GM12864 (cell line): ENCODE measurements around the gene C19orf25.
"Not testable (repeated sequence)": the region's sequence is repeated elsewhere in the genome, so short reads cannot be mapped to it uniquely, and the experiment has no call there.

Source experiments
- DNase-seq: peaks from one replicate; pipeline ENCODE4 v3.0.0-alpha.2; 2011; ENCODE audit warnings: low read depth
- H3K4me3 ChIP-seq: 2 replicates; pipeline ENCODE4 v1.5.1; 2011; ENCODE audit warnings: mild to moderate bottlenecking, low read depth, low read length, control low read depth
- TF ChIP-seq, protein P1 (sequence below): IDR thresholded peaks from 2 replicates; pipeline ENCODE4 v1.5.1; 2011; ENCODE audit warnings: low read depth, mild to moderate bottlenecking, moderate library complexity, low read length, control low read depth, inconsistent platforms; ENCODE audit errors: missing control alignments

Gene C19orf25

DNA sequence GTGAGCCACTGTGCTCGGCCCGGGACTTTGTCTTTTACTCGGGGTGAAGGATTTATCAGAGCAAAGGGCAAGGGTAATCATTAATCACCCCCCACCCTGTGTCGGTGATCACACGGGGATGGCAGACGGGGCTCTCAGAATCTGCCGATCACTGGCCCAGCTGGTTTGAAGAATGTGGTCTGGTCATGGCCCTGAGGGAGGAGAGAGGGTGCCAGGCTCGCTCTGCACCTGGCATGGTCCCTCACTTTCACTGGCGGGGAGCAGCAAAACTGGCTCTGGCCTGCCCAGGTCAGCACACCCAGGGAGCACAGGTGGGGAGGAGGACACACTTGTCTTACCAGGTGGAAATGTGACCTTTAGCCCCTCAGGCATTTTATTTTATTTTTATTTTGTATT lies 22.2 kb upstream of the C19orf25 start:
- H3K4me3 ChIP-seq = no peak overlapping the region
- DNase-seq = no peak
- TF ChIP-seq, protein P1, sequence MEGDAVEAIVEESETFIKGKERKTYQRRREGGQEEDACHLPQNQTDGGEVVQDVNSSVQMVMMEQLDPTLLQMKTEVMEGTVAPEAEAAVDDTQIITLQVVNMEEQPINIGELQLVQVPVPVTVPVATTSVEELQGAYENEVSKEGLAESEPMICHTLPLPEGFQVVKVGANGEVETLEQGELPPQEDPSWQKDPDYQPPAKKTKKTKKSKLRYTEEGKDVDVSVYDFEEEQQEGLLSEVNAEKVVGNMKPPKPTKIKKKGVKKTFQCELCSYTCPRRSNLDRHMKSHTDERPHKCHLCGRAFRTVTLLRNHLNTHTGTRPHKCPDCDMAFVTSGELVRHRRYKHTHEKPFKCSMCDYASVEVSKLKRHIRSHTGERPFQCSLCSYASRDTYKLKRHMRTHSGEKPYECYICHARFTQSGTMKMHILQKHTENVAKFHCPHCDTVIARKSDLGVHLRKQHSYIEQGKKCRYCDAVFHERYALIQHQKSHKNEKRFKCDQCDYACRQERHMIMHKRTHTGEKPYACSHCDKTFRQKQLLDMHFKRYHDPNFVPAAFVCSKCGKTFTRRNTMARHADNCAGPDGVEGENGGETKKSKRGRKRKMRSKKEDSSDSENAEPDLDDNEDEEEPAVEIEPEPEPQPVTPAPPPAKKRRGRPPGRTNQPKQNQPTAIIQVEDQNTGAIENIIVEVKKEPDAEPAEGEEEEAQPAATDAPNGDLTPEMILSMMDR = no peak

DNA sequence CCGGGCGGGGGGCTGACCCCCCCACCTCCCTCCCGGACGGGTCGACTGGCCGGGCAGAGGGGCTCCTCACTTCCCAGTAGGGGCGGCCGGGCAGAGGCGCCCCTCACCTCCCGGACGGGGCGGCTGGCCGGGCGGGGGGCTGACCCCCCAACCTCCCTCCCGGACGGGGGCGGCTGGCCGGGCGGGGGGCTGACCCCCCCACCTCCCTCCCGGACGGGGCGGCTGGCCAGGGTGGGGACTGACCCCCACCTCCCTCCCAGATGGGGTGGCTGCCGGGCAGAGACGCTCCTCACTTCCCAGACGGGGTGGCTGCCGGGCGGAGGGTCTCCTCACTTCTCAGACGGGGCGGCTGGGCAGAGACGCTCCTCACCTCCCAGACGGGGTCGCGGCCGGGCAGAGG lies 20.2 kb upstream of the C19orf25 start:
- not testable (repeated sequence) for DNase-seq

DNA sequence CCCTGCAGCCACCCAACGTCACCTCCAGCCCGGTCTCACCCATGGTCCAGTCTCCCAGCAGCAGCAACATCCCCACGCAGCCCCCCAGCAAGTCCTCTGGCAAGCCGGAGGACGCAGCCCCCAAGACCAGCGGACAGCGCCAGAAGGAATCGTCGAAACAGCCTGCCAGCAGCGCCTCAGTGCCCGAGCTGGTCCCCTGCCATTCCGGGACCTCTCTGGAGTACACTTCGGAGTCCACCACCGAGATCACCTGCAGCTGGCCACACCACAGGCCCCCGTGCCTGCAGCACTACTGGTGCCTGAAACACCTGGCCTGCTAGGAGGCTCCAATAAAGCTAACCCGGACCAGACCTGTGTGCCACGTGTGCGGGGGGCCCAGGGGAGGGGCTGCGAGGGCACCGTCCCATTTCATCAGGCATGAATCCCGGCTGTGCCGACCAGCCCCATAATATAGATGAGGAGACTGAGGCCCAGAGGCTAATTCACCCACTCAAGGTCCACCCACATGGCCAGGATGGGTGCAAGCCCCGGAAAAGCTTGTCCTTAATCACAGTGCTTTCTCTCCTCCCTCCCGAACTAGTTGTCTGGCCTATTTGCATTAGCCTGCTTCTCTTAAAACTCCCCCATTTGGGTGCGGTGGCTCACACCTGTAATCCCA lies 18.7 kb upstream of the C19orf25 start:
- DNase-seq = no peak
- no peak overlapping the region for H3K4me3 ChIP-seq
- TF ChIP-seq, protein P1 = no peak

More for the DNA sequence above, 20.2 kb upstream of the C19orf25 start:
- not testable (repeated sequence) for H3K4me3 ChIP-seq

DNA sequence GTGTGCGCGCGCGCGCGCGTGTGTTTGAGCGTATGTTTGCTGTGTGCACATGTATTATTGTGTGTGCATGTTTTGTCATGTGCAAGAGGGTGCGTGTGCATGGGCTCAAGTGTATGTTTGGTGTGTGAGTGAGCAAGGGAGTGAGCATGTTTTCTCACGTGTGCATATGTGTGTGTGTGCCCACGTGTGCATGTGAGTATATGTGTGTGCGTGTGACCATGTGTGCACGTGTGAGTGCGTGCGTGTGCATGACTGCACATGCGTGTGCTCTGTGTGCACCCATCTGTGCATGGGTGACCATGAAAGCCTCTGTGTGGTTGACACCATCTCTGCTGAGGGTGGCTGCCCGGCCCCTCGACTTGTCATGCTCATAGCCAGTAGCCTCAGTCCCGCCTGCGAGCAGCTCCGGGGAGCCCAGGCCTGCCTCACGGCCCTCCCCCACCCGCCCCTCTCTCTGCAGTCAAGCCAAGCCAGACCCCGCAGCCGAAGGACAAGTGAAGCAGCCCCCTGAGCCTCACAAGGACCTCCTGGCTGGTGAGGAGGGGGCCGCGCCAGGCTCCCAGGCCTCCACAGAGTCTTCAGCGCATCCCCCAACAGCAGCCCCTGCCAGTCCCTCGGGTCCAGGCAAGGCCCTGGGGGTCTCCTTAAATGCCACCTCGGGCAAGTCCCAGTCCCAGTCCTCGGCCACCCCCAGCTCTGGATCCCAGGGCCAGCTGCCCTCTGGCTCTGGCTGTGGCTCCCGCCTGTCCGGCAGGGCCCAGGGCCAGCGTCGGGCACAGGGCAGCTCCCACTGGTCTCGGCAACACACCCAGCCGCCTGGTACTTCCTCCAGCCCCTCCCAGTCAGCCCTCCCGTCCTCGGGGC lies 17.9 kb upstream of the C19orf25 start:
- no peak overlapping the region for H3K4me3 ChIP-seq
- no peak for DNase-seq
- TF ChIP-seq, protein P1 = no peak

DNA sequence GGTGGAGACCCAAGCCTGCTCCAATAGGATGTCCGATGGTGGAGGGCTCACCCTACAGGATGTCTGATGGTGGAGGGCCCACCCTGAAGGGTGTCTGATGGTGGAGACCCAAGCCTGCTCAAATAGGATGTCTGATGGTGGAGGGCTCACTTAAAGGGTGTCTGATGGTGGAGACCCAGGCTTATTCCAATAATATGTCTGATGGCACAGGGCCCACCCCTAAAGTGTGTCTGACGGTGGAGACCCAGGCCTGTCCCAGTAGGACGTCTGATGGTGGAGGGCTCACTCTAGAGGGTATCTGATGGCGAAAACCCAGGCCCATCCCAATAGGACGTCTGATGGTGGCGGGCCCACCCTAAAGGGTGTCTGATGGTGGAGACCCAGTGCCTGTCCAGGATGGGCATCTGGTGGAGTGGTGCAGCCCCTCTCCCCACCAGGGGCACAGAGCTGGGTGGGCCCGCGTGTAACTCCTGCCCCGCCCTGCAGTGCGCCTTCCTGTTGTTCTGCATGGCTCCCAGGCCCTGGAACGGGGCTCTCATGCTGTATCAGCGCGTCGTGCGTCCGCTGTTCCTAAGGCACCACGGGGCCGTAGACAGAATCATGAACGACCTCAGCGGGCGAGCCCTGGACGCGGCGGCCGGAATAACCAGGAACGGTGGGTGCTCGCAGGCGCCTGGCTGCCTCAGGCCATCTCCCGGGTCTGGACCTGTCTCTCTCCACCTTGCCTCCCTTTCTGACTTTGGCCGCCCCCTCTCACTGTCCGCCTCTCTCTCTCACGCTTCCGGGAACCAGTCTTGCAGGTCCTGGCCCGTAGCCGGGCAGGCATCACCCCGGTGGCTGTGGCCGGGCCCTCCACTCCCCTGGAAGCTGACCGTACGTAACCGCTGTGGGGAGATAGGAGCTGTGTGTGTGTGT lies 17.0 kb upstream of the C19orf25 start:
- H3K4me3 ChIP-seq = no peak overlapping the region
- no peak for DNase-seq
- TF ChIP-seq, protein P1 = no peak

DNA sequence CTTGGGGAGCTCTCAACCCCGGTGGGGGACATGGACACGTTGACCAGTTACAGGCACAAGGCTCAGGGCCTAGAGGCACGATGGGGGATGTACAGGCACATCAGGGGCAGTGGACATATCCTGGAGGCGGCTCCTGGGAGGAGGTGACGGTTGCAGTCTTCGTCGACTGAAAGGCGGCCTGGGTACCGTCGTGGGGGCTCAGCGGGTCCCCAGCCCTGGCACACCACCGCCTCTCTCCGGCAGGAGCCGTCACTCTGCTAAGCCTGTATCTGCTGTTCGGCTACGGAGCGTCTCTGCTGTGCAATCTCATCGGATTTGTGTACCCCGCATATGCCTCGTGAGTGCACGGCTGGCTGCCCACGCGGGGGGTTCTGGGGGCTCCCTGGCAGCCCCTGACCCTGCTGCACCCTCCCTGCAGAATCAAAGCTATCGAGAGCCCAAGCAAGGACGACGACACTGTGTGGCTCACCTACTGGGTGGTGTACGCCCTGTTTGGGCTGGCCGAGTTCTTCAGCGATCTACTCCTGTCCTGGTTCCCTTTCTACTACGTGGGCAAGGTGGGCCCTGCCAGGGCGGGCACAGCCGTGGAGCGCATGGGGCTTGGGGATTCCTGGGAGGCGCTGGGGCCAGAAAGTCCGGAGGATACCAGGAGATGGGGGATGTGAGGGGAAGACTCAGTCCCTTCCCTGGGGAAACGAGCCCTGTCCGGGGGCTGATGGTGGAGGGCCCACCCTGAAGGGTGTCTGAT lies 16.2 kb upstream of the C19orf25 start:
- H3K4me3 ChIP-seq = no peak overlapping the region
- no peak for DNase-seq
- TF ChIP-seq, protein P1 = no peak
